Immature natural killer cell (primary cell): ENCODE results near the gene PYHIN1. TPM values are rescaled to one million over a fixed set of nuclear protein-coding genes. Genes with fewer than 3 reads are reported as not detected.

ENCODE experiments used
- DNase-seq, 3 donors: peaks; one replicate each; pipeline ENCODE4 v3.0.0; 2022; ENCODE audit warnings: mixed read lengths in 1 of 3
- H3K27ac Mint-ChIP-seq, 6 donors: one replicate each; pipeline ENCODE4 v1.8.0; 2020; ENCODE audit warnings: mixed read lengths in 6 of 6, mild to moderate bottlenecking in 5 of 6, inconsistent platforms in 4 of 6, moderate library complexity in 3 of 6
- H3K27me3 Mint-ChIP-seq, 3 donors: one replicate each; pipeline ENCODE4 v1.8.0; 2020 to 2021; ENCODE audit warnings: low read depth in 3 of 3, mild to moderate bottlenecking in 3 of 3, mixed read lengths in 3 of 3, moderate library complexity in 3 of 3, inconsistent platforms in 1 of 3
- H3K36me3 Mint-ChIP-seq, 3 donors: one replicate each; pipeline ENCODE4 v1.8.0; 2020; ENCODE audit warnings: mixed read lengths in 3 of 3, inconsistent platforms in 2 of 3, mild to moderate bottlenecking in 2 of 3
- H3K4me1 Mint-ChIP-seq, 2 donors: one replicate each; pipeline ENCODE4 v1.8.0; 2020; ENCODE audit warnings: inconsistent platforms in 2 of 2, mild to moderate bottlenecking in 2 of 2, mixed read lengths in 2 of 2, moderate library complexity in 1 of 2
- H3K4me3 Mint-ChIP-seq, 5 donors: one replicate each; pipeline ENCODE4 v1.8.0; 2020; ENCODE audit warnings: mild to moderate bottlenecking in 5 of 5, mixed read lengths in 5 of 5, inconsistent platforms in 3 of 5, moderate library complexity in 3 of 5
- H3K9me3 Mint-ChIP-seq, 6 donors: one replicate each; pipeline ENCODE4 v1.8.0; 2020; ENCODE audit warnings: mild to moderate bottlenecking in 6 of 6, mixed read lengths in 6 of 6, inconsistent platforms in 4 of 6, moderate library complexity in 3 of 6
- polyA plus RNA-seq, 3 donors: library from polyadenylated mRNA; unstranded; fragments of 300-500 nt; fragmentation: Illumina TruSeq; gene quantifications; one replicate each; pipeline ENCODE4 v1.2.3, GENCODE V29; 2021

Gene PYHIN1
- polyA plus RNA-seq, 3 donors from 2014 or later, result 141 to 290 (median 150) TPM

- peaks cover 65 to 86% (median 76%) of the 10 kb centered on the region in 3 donors for H3K36me3 Mint-ChIP-seq
- H3K4me3 Mint-ChIP-seq, result peak overlapping the region in 2 of 5 donors; percentile 23 to 44
- no peaks in the 10 kb centered on the region for H3K27me3 Mint-ChIP-seq
- DNase-seq, result no peak
- H3K27ac Mint-ChIP-seq, result peak overlapping the region; percentile 5 to 83 (median 47)
- H3K4me1 Mint-ChIP-seq, result peaks cover 82 to 100% of the 10 kb centered on the region in 2 donors
- H3K9me3 Mint-ChIP-seq, result peaks cover 0 to 2% (median 0%) of the 10 kb centered on the region in 6 donors
These were observed 13.7 kb downstream of the PYHIN1 start for GRCh38 chr1:158945061-158945460.

- no peak for DNase-seq
- Mint-ChIP-seq H3K36me3 (peaks cover 80 to 89% (median 81%) of the 10 kb centered on the region in 3 donors), H3K4me3 (peak overlapping the region in 2 of 5 donors; percentile 2 to 19), H3K27ac (peak overlapping the region in 5 of 6 donors; percentile 13 to 80 (median 53)), H3K9me3 (peaks cover 0 to 2% (median 0%) of the 10 kb centered on the region in 6 donors), H3K27me3 (no peaks in the 10 kb centered on the region), H3K4me1 (peaks cover 84 to 100% of the 10 kb centered on the region in 2 donors)
These were observed 15.4 kb downstream of the PYHIN1 start for GRCh38 chr1:158946785-158947184.

DNA sequence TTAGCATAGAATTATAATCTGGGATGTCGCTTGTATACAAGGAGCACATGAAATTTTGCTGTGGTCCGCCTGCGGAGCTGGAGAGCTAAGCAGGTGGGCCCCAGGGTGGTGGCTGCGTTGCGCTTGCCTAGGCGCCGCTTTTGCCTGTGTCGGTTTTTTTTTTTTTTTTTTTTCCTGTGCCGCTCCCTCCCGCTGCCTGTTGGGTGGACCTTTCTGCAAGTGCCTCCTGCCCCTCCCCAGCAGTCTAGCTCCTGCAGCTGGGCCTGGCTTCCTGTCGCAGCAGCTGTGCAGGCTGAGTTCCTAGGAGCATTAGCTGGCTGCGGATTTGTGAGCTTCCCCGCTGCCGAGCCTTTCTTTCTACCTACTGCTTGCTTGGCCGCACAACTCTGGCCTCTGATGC lies 20.6 kb downstream of the PYHIN1 start:
- peaks cover 0 to 9% (median 4%) of the 10 kb centered on the region in 6 donors for H3K9me3 Mint-ChIP-seq
- H3K4me3 Mint-ChIP-seq, result peak overlapping the region in 2 of 5 donors; percentile 17 to 29
- DNase-seq, result no peak
- no peaks in the 10 kb centered on the region for H3K27me3 Mint-ChIP-seq
- peak overlapping the region in 2 of 6 donors; percentile 31 to 71 for H3K27ac Mint-ChIP-seq
- peaks cover 51 to 59% of the 10 kb centered on the region in 2 donors for H3K4me1 Mint-ChIP-seq
- H3K36me3 Mint-ChIP-seq, result peaks cover 51 to 59% (median 53%) of the 10 kb centered on the region in 3 donors

GRCh38 chr1:158952416-158952815 lies 21.1 kb downstream of the PYHIN1 start:
- Mint-ChIP-seq H3K27ac (peak overlapping the region in 4 of 6 donors; percentile 9 to 71 (median 52)), H3K4me1 (peaks cover 47 to 55% of the 10 kb centered on the region in 2 donors), H3K36me3 (peaks cover 46 to 54% (median 48%) of the 10 kb centered on the region in 3 donors), H3K9me3 (peaks cover 0 to 9% (median 5%) of the 10 kb centered on the region in 6 donors), H3K27me3 (no peaks in the 10 kb centered on the region), H3K4me3 (peak overlapping the region; percentile 17 to 55 (median 30))
- DNase-seq, result no peak

DNA sequence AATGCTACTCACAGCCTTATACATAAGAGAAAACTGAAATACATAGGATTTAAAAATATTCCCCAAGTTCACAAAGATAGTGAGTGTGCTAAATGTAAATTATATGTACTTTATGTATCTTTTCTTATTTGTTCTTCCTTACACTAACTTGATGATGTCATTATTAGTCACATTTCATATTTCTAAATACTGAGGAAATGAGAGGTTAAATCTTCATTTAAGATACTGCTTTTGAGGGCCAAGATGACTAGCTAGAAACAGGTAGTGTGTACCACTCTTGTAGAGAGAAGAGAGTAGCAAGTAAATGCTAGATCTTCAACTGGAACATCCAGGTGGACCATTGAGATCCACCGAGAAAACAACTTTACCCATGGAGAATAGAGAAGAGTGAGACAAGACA lies 29.8 kb downstream of the PYHIN1 start:
- peak overlapping the region; percentile 7 to 72 (median 40) for H3K27ac Mint-ChIP-seq
- H3K27me3 Mint-ChIP-seq, result peaks cover 1 to 2% (median 2%) of the 10 kb centered on the region in 3 donors
- no peak overlapping the region for H3K4me3 Mint-ChIP-seq
- peaks cover 6 to 31% (median 19%) of the 10 kb centered on the region in 6 donors for H3K9me3 Mint-ChIP-seq
- H3K36me3 Mint-ChIP-seq, result peaks cover 61 to 78% (median 64%) of the 10 kb centered on the region in 3 donors
- no peak for DNase-seq
- peaks cover 40 to 72% of the 10 kb centered on the region in 2 donors for H3K4me1 Mint-ChIP-seq

GRCh38 chr1:158962983-158963382 lies 31.6 kb downstream of the PYHIN1 start:
- H3K4me3 Mint-ChIP-seq, result no peak overlapping the region
- H3K4me1 Mint-ChIP-seq, result peaks cover 42 to 90% of the 10 kb centered on the region in 2 donors
- peaks cover 67 to 90% (median 81%) of the 10 kb centered on the region in 3 donors for H3K36me3 Mint-ChIP-seq
- peak overlapping the region; percentile 49 to 92 (median 75) for H3K27ac Mint-ChIP-seq
- peaks cover 11 to 44% (median 30%) of the 10 kb centered on the region in 6 donors for H3K9me3 Mint-ChIP-seq
- peaks cover 1 to 4% (median 2%) of the 10 kb centered on the region in 3 donors for H3K27me3 Mint-ChIP-seq
- no peak for DNase-seq

DNA sequence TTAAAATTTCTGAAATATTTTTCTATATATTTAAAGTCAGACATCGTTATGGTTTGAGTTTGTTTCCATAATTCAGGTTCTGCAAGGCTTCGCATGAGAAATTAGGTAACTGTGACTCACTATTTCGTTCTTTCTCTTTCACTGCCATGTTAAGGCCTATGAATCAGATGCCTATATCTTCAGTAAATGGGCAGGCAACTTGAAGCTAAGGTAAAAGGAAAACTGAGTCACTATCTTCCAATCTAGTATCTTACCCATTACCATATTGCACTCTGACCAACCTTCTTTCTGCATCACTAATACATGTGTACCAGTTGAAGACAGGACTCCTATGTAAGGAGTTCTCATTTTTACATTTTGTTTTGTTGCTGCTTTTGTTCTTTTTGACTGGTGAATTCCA lies 37.8 kb downstream of the PYHIN1 start:
- peaks cover 0 to 5% (median 2%) of the 10 kb centered on the region in 3 donors for H3K27me3 Mint-ChIP-seq
- H3K27ac Mint-ChIP-seq, result peak overlapping the region in 4 of 6 donors; percentile 5 to 84 (median 46)
- H3K9me3 Mint-ChIP-seq, result peaks cover 11 to 37% (median 33%) of the 10 kb centered on the region in 6 donors
- H3K4me3 Mint-ChIP-seq, result peak overlapping the region in 1 of 5 donors; percentile 18
- H3K4me1 Mint-ChIP-seq, result peaks cover 45 to 89% of the 10 kb centered on the region in 2 donors
- DNase-seq, result no peak
- H3K36me3 Mint-ChIP-seq, result peaks cover 49 to 74% (median 65%) of the 10 kb centered on the region in 3 donors

- H3K9me3 Mint-ChIP-seq, result peaks cover 11 to 36% (median 26%) of the 10 kb centered on the region in 6 donors
- peaks cover 46 to 71% (median 62%) of the 10 kb centered on the region in 3 donors for H3K36me3 Mint-ChIP-seq
- H3K27me3 Mint-ChIP-seq, result peaks cover 0 to 5% (median under 1%) of the 10 kb centered on the region in 3 donors
- H3K27ac Mint-ChIP-seq, result peak overlapping the region in 4 of 6 donors; percentile 5 to 84 (median 16)
- no peak for DNase-seq
- peak overlapping the region in 1 of 5 donors; percentile 18 for H3K4me3 Mint-ChIP-seq
- H3K4me1 Mint-ChIP-seq, result peaks cover 45 to 89% of the 10 kb centered on the region in 2 donors
These were observed 38.5 kb downstream of the PYHIN1 start for GRCh38 chr1:158969855-158970254.

DNA sequence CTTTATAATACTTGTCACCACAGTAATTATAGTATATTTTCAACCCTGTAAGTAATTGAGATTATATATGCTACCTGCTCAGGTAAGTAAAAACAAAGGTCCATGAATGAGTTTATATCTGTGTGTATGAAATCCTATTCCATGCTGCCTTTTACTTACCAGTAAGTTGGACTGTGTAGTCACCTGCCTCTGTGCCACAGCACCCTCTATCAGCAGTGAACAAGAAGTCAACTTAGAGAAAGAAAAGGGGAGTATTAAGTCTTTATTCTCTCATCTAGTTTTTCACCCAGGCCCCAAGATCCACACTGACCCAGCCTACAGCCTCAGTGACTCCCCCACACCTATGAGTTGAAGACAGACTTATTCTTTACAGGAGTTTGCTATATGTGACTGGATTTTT lies 41.5 kb downstream of the PYHIN1 start:
- no peak for DNase-seq
- Mint-ChIP-seq H3K9me3 (peaks cover 0 to 10% (median 7%) of the 10 kb centered on the region in 6 donors), H3K4me3 (no peak overlapping the region), H3K36me3 (peaks cover 38 to 65% (median 40%) of the 10 kb centered on the region in 3 donors), H3K27me3 (peaks cover 0 to 2% (median 0%) of the 10 kb centered on the region in 3 donors), H3K4me1 (peaks cover 60 to 87% of the 10 kb centered on the region in 2 donors), H3K27ac (peak overlapping the region; percentile 4 to 88 (median 56))

- Mint-ChIP-seq H3K4me1 (peaks cover 79 to 92% of the 10 kb centered on the region in 2 donors), H3K9me3 (peaks cover 0 to 3% (median 0%) of the 10 kb centered on the region in 6 donors), H3K4me3 (no peak overlapping the region), H3K27me3 (peaks cover 0 to 2% (median 0%) of the 10 kb centered on the region in 3 donors), H3K27ac (peak overlapping the region; percentile 53 to 88 (median 68)), H3K36me3 (peaks cover 21 to 56% (median 25%) of the 10 kb centered on the region in 3 donors)
- DNase-seq, result no peak
These were observed 44.9 kb downstream of the PYHIN1 start for GRCh38 chr1:158976219-158976618.

GRCh38 chr1:158978730-158979129 lies 47.4 kb downstream of the PYHIN1 start:
- Mint-ChIP-seq H3K4me3 (peak overlapping the region; percentile 37 to 67 (median 51)), H3K27me3 (peaks cover 0 to 2% (median 0%) of the 10 kb centered on the region in 3 donors), H3K9me3 (peaks cover 0 to 12% (median 8%) of the 10 kb centered on the region in 6 donors), H3K27ac (peak overlapping the region; percentile 66 to 91 (median 88)), H3K36me3 (peaks cover 33 to 58% (median 42%) of the 10 kb centered on the region in 3 donors), H3K4me1 (peaks cover 83 to 96% of the 10 kb centered on the region in 2 donors)
- peak; percentile 53 to 70 (median 64) for DNase-seq

DNA sequence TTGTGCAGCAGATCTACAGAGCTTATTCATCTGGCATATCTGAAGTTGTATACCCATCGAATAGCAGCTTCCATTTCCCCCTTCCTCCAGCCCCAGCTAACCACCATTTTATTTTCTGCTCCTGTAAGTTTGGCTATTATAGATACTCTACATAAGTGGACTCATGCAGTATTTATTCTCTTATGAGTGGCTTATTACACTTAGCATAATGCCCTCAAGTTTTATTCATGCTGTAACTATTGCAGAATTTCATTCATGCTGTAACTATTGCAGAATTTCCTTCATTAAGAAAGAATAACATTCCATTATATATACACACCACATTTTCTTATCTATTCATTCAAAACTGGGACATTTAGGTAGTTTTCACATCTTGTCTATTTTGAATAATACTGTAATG lies 47.9 kb downstream of the PYHIN1 start:
- H3K36me3 Mint-ChIP-seq, result peaks cover 38 to 59% (median 43%) of the 10 kb centered on the region in 3 donors

GRCh38 chr1:158983235-158983634 lies 51.9 kb downstream of the PYHIN1 start:
- peaks cover 91 to 98% of the 10 kb centered on the region in 2 donors for H3K4me1 Mint-ChIP-seq

More for the DNA sequence above, 47.9 kb downstream of the PYHIN1 start:
- H3K4me1 Mint-ChIP-seq, result peaks cover 86 to 96% of the 10 kb centered on the region in 2 donors
- H3K27me3 Mint-ChIP-seq, result peaks cover 0 to 2% (median 0%) of the 10 kb centered on the region in 3 donors
- no peak for DNase-seq
- peaks cover 0 to 16% (median 12%) of the 10 kb centered on the region in 6 donors for H3K9me3 Mint-ChIP-seq
- peak overlapping the region; percentile 66 to 91 (median 88) for H3K27ac Mint-ChIP-seq
- peak overlapping the region; percentile 37 to 67 (median 51) for H3K4me3 Mint-ChIP-seq

DNA sequence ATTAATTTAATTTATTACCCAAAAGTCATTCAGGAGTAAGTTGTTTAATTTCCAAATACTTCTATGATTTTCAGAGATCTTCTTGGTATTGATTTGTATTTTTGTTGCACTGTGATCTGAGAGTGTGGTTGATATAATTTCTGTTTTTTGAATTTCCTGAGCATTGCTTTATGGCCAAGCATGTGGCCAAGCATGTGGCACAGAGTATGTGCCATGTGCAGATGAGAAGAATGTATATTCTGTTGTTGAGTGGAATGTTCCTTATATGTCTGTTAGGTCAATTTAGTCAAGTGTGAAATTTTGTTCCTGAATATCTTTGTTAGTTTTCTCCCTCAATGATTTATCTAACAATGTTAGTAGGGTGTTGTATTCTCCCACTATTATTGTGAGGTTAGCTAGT lies 53.0 kb downstream of the PYHIN1 start:
- Mint-ChIP-seq H3K4me1 (peaks cover 90 to 98% of the 10 kb centered on the region in 2 donors), H3K4me3 (peak overlapping the region in 4 of 5 donors; percentile 15 to 60 (median 48)), H3K27me3 (peaks cover 0 to 2% (median 0%) of the 10 kb centered on the region in 3 donors), H3K9me3 (peaks cover 0 to 20% (median 16%) of the 10 kb centered on the region in 6 donors), H3K27ac (peak overlapping the region; percentile 4 to 82 (median 60)), H3K36me3 (peaks cover 47 to 69% (median 58%) of the 10 kb centered on the region in 3 donors)
- no peak for DNase-seq

More at GRCh38 chr1:158983235-158983634, 51.9 kb downstream of the PYHIN1 start:
- Mint-ChIP-seq H3K36me3 (peaks cover 41 to 62% (median 48%) of the 10 kb centered on the region in 3 donors), H3K27ac (peak overlapping the region in 5 of 6 donors; percentile 2 to 77 (median 60)), H3K27me3 (peaks cover 0 to 2% (median 0%) of the 10 kb centered on the region in 3 donors), H3K9me3 (peaks cover 0 to 20% (median 16%) of the 10 kb centered on the region in 6 donors), H3K4me3 (peak overlapping the region in 4 of 5 donors; percentile 14 to 47 (median 34))
- no peak for DNase-seq
